Upper lobe of left lung (tissue), 4 donors: ENCODE measurements around the gene TELO2.

Experiments
- POLR2A ChIP-seq, 4 donors: fragments of 450-650 bp; IDR thresholded peaks; one replicate each; pipeline ENCODE4 v1.5.1; 2016 to 2017; ENCODE audit warnings: antibody characterized with exemption in 4 of 4, mild to moderate bottlenecking in 2 of 4
- POLR2AphosphoS5 ChIP-seq, 2 donors: sonication (generic); formaldehyde crosslinking; IDR thresholded peaks; one replicate each; pipeline ENCODE4 v1.5.1; 2017; ENCODE audit warnings: antibody characterized with exemption in 2 of 2
- TF ChIP-seq, protein P1 (sequence below), 6 experiments: fragments of 450-650 bp in 4 of 6; fragments of 200-600 bp in 2 of 6; sonication (generic) in 2 of 6; IDR thresholded peaks; one replicate each; pipeline ENCODE4 v1.5.1; 2016 to 2019; ENCODE audit warnings: antibody characterized with exemption in 6 of 6

DNA sequence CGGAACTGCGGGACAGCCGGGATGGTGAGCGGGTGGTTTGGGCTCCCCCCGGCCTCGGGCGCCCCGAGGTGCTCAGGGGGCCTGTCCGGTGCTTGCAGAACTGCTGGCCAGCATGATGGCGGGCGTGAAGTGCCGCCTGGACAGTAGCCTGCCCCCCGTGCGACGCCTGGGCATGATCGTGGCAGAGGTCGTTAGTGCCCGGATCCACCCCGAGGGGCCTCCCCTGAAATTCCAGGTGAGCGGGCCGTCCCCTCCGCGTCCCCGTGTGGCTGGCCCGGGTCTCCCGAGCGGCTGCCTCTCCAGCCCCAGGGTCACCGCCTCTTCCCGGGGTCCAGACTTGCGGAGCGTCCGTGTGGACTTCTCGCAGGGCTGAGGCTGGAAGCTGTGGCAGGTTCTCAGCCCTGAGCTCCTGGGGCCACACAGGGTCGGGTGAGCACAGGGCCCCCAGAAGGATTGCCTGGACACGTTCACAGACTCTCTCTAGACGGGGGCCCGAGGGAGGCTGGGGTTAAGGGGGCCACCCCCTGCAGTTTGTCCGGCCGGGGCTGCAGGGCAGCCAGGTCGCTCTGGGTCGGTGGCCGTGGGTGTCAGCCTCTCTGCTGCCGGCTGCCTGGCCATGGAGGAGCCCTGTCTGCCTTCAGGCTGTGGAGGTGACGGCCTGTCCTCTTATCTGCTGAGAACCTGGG, 7.4 kb downstream of the TELO2 start:
- TF ChIP-seq, protein P1, sequence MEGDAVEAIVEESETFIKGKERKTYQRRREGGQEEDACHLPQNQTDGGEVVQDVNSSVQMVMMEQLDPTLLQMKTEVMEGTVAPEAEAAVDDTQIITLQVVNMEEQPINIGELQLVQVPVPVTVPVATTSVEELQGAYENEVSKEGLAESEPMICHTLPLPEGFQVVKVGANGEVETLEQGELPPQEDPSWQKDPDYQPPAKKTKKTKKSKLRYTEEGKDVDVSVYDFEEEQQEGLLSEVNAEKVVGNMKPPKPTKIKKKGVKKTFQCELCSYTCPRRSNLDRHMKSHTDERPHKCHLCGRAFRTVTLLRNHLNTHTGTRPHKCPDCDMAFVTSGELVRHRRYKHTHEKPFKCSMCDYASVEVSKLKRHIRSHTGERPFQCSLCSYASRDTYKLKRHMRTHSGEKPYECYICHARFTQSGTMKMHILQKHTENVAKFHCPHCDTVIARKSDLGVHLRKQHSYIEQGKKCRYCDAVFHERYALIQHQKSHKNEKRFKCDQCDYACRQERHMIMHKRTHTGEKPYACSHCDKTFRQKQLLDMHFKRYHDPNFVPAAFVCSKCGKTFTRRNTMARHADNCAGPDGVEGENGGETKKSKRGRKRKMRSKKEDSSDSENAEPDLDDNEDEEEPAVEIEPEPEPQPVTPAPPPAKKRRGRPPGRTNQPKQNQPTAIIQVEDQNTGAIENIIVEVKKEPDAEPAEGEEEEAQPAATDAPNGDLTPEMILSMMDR (IDR thresholded peaks at IDR 0.05), result no peak
- TF ChIP-seq POLR2A (IDR thresholded peaks at IDR 0.05), result no peak
- no peak for TF ChIP-seq POLR2AphosphoS5 (IDR thresholded peaks at IDR 0.05)
